HCT116 (cell line): ENCODE data around the gene SEC23A. TPM values are rescaled to one million over a fixed set of nuclear protein-coding genes. Genes with fewer than 3 reads are reported as not detected.

Experiments used
- ATAC-seq: fragments of 200-7000 bp; cut with Tn5 transposase; 2 replicates; pipeline ENCODE4 v1.9.1; 2020; ENCODE audit warnings: mild to moderate bottlenecking, moderate library complexity
- BruUV-seq: library from RNA; stranded (reverse); fragments of 400-500 nt; replicated peaks from 2 replicates; lab custom pipeline; 2021; lab: Mats Ljungman, UMichigan
- CTCF ChIA-PET: fragments of 300-600 bp; sonication (Branson Sonifier 250); formaldehyde crosslinking; loops from one replicate; lab custom pipeline; 2021; ENCODE audit warnings: antibody characterized with exemption; lab: Charles Lee
- POLR2A ChIA-PET: fragments of 300-600, 350-600 bp; sonication (Branson Sonifier 250); formaldehyde crosslinking; loops from one replicate; lab custom pipeline; 2021; ENCODE audit warnings: antibody characterized with exemption; lab: Charles Lee
- RAD21 ChIA-PET, 2 experiments: fragments of 300-600 bp; sonication (Branson Sonifier 250); formaldehyde crosslinking; loops; one replicate each; lab custom pipeline; 2023; ENCODE audit warnings: low total read pairs in 2 of 2; ENCODE audit not compliant: uncharacterized antibody in 2 of 2, unreplicated experiment in 2 of 2, low non-redundant PET in 1 of 2; lab: Charles Lee
- DNase-seq: peaks from one replicate; pipeline ENCODE4 v3.0.0-alpha.2; 2010; ENCODE audit warnings: low read depth, low spot score
- H2AFZ ChIP-seq: fragments of 200-600 bp; shearing (Covaris generic), sonication (generic); 2 replicates; pipeline ENCODE4 v1.6.1; 2017; ENCODE audit warnings: low read depth, mixed run types, mixed read lengths, antibody characterized with exemption, low read length; ENCODE audit not compliant: poor library complexity, severe bottlenecking
- H3K27ac ChIP-seq: 2 replicates; pipeline ENCODE4 v1.5.1; 2012; ENCODE audit warnings: low read depth, low read length
- H3K27me3 ChIP-seq: fragments of 200-600 bp; sonication (generic); 2 replicates; pipeline ENCODE4 v1.6.1; 2016; ENCODE audit warnings: mixed run types, low read length, mixed read lengths; ENCODE audit not compliant: insufficient read depth
- H3K36me3 ChIP-seq, 2 experiments: fragments of 200-500 bp in 1 of 2; fragments of 200-600 bp in 1 of 2; sonication (Bioruptor generic) in 1 of 2; sonication (generic) in 1 of 2; 2 replicates each; pipeline versions ENCODE4 v1.5.1 to v1.6.1; 2014 to 2016; ENCODE audit warnings: low read length in 2 of 2, inconsistent platforms in 1 of 2, mixed read lengths in 1 of 2, mixed run types in 1 of 2; ENCODE audit not compliant: insufficient read depth in 2 of 2, control insufficient read depth in 1 of 2
- H3K4me1 ChIP-seq, 2 experiments: fragments of 200-600 bp in 1 of 2; sonication (generic) in 1 of 2; 2 replicates each; pipeline versions ENCODE4 v1.5.1 to v1.6.1; 2012 to 2017; ENCODE audit warnings: low read length in 2 of 2, inconsistent platforms in 1 of 2, mild to moderate bottlenecking in 1 of 2, mixed read lengths in 1 of 2, mixed run types in 1 of 2, moderate library complexity in 1 of 2; ENCODE audit not compliant: insufficient read depth in 2 of 2, control insufficient read depth in 1 of 2
- H3K4me2 ChIP-seq: fragments of 200-600 bp; sonication (generic); 2 replicates; pipeline ENCODE4 v1.6.1; 2017; ENCODE audit warnings: mixed run types, low read length, mixed read lengths
- H3K4me3 ChIP-seq, 2 experiments: fragments of 200-600 bp in 1 of 2; sonication (generic) in 1 of 2; replicated peaks in 1 of 2; 2 replicates each; pipeline ENCODE4 v1.5.1; 2011 to 2016; ENCODE audit warnings: low read length in 2 of 2, control low read depth in 1 of 2, low read depth in 1 of 2, mild to moderate bottlenecking in 1 of 2, mixed read lengths in 1 of 2, mixed run types in 1 of 2
- H3K79me2 ChIP-seq: fragments of 200-600 bp; sonication (generic); 2 replicates; pipeline ENCODE4 v1.6.1; 2017; ENCODE audit warnings: mild to moderate bottlenecking, mixed run types, low read length, moderate library complexity, mixed read lengths; ENCODE audit not compliant: insufficient read depth
- H3K9ac ChIP-seq: fragments of 200-600 bp; sonication (generic); 2 replicates; pipeline ENCODE4 v1.6.1; 2016; ENCODE audit warnings: low read length, mixed read lengths
- H3K9me2 ChIP-seq: fragments of 200-600 bp; sonication (generic), shearing (Covaris generic); 2 replicates; pipeline ENCODE4 v1.6.1; 2017; ENCODE audit warnings: mixed run types, mild to moderate bottlenecking, moderate library complexity; ENCODE audit not compliant: insufficient read depth
- H3K9me3 ChIP-seq, 2 experiments: fragments of 200-500 bp in 1 of 2; fragments of 200-600 bp in 1 of 2; sonication (Bioruptor generic) in 1 of 2; sonication (generic) in 1 of 2; 2 replicates each; pipeline ENCODE4 v1.6.1; 2014 to 2017; ENCODE audit warnings: low read length in 2 of 2, mixed read lengths in 2 of 2, inconsistent platforms in 1 of 2, low read depth in 1 of 2, mild to moderate bottlenecking in 1 of 2, mixed run types in 1 of 2, moderate library complexity in 1 of 2; ENCODE audit not compliant: control insufficient read depth in 1 of 2, insufficient read depth in 1 of 2
- H4K20me1 ChIP-seq: fragments of 200-600 bp; sonication (generic), shearing (Covaris generic); 2 replicates; pipeline ENCODE4 v1.6.1; 2017; ENCODE audit warnings: mixed run types, mild to moderate bottlenecking, moderate library complexity; ENCODE audit not compliant: insufficient read depth
- CBX3 ChIP-seq: IDR thresholded peaks from 2 replicates; pipeline ENCODE4 v1.6.1; 2012; ENCODE audit warnings: low read depth
- EGR1 ChIP-seq: IDR thresholded peaks from 2 replicates; pipeline ENCODE4 v1.6.1; 2012; ENCODE audit warnings: low read depth
- EZH2phosphoT487 ChIP-seq: fragments of 200-600 bp; IDR thresholded peaks from 2 replicates; pipeline ENCODE4 v1.6.1; 2018; ENCODE audit warnings: antibody characterized with exemption, borderline replicate concordance
- JUND ChIP-seq: IDR thresholded peaks from 2 replicates; pipeline ENCODE4 v1.6.1; 2012
- POLR2A ChIP-seq: IDR thresholded peaks from 2 replicates; pipeline ENCODE4 v1.7.0; 2011; ENCODE audit warnings: borderline replicate concordance; ENCODE audit not compliant: insufficient read depth, insufficient read length; ENCODE audit errors: extremely low read depth
- RAD21 ChIP-seq: IDR thresholded peaks from 2 replicates; pipeline ENCODE4 v1.6.1; 2012; ENCODE audit warnings: low read depth, mild to moderate bottlenecking
- SP1 ChIP-seq: IDR thresholded peaks from 2 replicates; pipeline ENCODE4 v1.6.1; 2012; ENCODE audit warnings: low read depth
- SRF ChIP-seq: IDR thresholded peaks from 2 replicates; pipeline ENCODE4 v1.6.1; 2012; ENCODE audit warnings: low read depth
- TCF7L2 ChIP-seq: IDR thresholded peaks from 2 replicates; pipeline ENCODE4 v1.7.0; 2011; ENCODE audit warnings: borderline replicate concordance, inconsistent platforms; ENCODE audit not compliant: insufficient read depth, insufficient read length; ENCODE audit errors: extremely low read depth
- YY1 ChIP-seq: IDR thresholded peaks from 2 replicates; pipeline ENCODE4 v1.6.1; 2011; ENCODE audit warnings: low read length, low read depth, moderate library complexity, mild to moderate bottlenecking; ENCODE audit not compliant: insufficient replicate concordance; ENCODE audit errors: extremely low read depth
- ZFX ChIP-seq: fragments of 450-650 bp; IDR thresholded peaks from 2 replicates; pipeline ENCODE4 v1.6.1; 2017
- ZNF274 ChIP-seq: fragments of 200-500 bp; sonication (Bioruptor generic); IDR thresholded peaks from 2 replicates; pipeline ENCODE4 v1.6.1; 2014; ENCODE audit warnings: mild to moderate bottlenecking, low read depth, low read length, inconsistent platforms
- intact Hi-C: fragments of 100-400 bp; cut with micrococcal nuclease; formaldehyde crosslinking; loops from 2 replicates; pipeline ENCODE4 v1.10.0; 2022
- total RNA-seq: library from RNA; stranded (reverse); gene quantifications from one replicate; pipeline ENCODE4 v1.2.1, GENCODE V29; 2021; ENCODE audit not compliant: unreplicated experiment
- TF ChIP-seq, protein P1 (sequence below): IDR thresholded peaks from 2 replicates; pipeline ENCODE4 v1.6.1; 2012
- TF ChIP-seq, protein P2 (sequence below): IDR thresholded peaks from 2 replicates; pipeline ENCODE4 v1.6.1; 2011; ENCODE audit warnings: mild to moderate bottlenecking, low read length, moderate library complexity; ENCODE audit not compliant: insufficient replicate concordance; ENCODE audit errors: extremely low read depth

Gene SEC23A
- total RNA-seq, 1 experiment from 2014 or later: 81.7 TPM

DNA sequence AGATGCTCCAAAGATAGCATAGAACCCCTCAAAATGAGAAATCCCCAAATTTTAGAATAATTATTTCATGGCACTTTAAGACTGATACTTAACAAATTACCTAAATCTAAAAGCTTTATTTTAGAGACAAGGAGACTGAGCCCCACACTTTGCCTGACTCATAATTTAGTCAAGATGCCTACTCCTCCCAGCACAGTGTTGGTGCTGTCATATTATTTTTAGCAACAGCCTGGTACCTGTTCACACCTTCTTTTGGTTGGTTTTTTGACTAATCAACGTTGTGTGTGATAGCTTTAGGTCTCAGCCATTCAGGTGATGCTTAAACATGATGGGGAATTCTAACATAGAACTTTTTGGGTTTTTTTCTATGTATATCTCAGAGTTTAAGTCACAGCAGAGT, 120.2 kb downstream of the SEC23A start:
- ATAC-seq (no peak), DNase-seq (no peak)
- ChIA-PET CTCF (no interaction called here), POLR2A (no interaction called here), RAD21 (no interaction called here)
- TF ChIP-seq ZFX (no peak), TCF7L2 (no peak), YY1 (no peak), SP1 (no peak), POLR2A (no peak), JUND (no peak)
- Histone ChIP-seq H3K36me3 (no peaks in the 10 kb centered on the region), H3K9me2 (no peaks in the 10 kb centered on the region), H2AFZ (no peak overlapping the region), H3K4me1 (no peaks in the 10 kb centered on the region), H3K9me3 (no peaks in the 10 kb centered on the region), H3K9ac (no peak overlapping the region), H3K79me2 (no peaks in the 10 kb centered on the region), H3K27me3 (no peaks in the 10 kb centered on the region), H3K4me2 (no peak overlapping the region), H3K4me3 (no peak overlapping the region), H4K20me1 (no peaks in the 10 kb centered on the region), H3K27ac (no peak overlapping the region)
- no TSS peak for BruUV-seq
- intact Hi-C loops: no loop called here

GRCh38 chr14:38982278-38982677, 120.8 kb downstream of the SEC23A start:
- H3K36me3 ChIP-seq: no peaks in the 10 kb centered on the region
- H3K4me2 ChIP-seq: no peak overlapping the region
- DNase-seq (no peak), ATAC-seq (no peak)
- no peaks in the 10 kb centered on the region for H3K27me3 ChIP-seq
- ChIA-PET CTCF (no interaction called here), POLR2A (no interaction called here)
- no peaks in the 10 kb centered on the region for H3K9me2 ChIP-seq
- no peak overlapping the region for H2AFZ ChIP-seq
- TF ChIP-seq RAD21 (no peak), EGR1 (no peak), ZNF274 (no peak), SRF (no peak), ZFX (no peak), POLR2A (no peak), EZH2phosphoT487 (no peak), CBX3 (no peak), YY1 (no peak)
- TF ChIP-seq, protein P1, sequence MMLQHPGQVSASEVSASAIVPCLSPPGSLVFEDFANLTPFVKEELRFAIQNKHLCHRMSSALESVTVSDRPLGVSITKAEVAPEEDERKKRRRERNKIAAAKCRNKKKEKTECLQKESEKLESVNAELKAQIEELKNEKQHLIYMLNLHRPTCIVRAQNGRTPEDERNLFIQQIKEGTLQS: no peak
- TF ChIP-seq, protein P2, sequence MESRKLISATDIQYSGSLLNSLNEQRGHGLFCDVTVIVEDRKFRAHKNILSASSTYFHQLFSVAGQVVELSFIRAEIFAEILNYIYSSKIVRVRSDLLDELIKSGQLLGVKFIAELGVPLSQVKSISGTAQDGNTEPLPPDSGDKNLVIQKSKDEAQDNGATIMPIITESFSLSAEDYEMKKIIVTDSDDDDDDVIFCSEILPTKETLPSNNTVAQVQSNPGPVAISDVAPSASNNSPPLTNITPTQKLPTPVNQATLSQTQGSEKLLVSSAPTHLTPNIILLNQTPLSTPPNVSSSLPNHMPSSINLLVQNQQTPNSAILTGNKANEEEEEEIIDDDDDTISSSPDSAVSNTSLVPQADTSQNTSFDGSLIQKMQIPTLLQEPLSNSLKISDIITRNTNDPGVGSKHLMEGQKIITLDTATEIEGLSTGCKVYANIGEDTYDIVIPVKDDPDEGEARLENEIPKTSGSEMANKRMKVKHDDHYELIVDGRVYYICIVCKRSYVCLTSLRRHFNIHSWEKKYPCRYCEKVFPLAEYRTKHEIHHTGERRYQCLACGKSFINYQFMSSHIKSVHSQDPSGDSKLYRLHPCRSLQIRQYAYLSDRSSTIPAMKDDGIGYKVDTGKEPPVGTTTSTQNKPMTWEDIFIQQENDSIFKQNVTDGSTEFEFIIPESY: no peak
- TF ChIP-seq, all 23 proteins: peak for 0
- RAD21 ChIA-PET: no interaction called here
- H3K9ac ChIP-seq: no peak overlapping the region
- no peaks in the 10 kb centered on the region for H3K4me1 ChIP-seq
- no peak overlapping the region for H3K27ac ChIP-seq
- no TSS peak for BruUV-seq
- H3K4me3 ChIP-seq: no peak overlapping the region
- H4K20me1 ChIP-seq: no peaks in the 10 kb centered on the region
- no peaks in the 10 kb centered on the region for H3K79me2 ChIP-seq
- no peaks in the 10 kb centered on the region for H3K9me3 ChIP-seq
- intact Hi-C loops: no loop called here
